ENCODE measurements around the gene EFCAB11. TPM values are rescaled to one million over a fixed set of nuclear protein-coding genes. Genes with fewer than 3 reads are reported as not detected.
A peak's percentile ranks its signal among the peaks of the same experiment; 100 is the strongest.

Gene EFCAB11
- total and polyA plus RNA-seq, 2 experiments from 2014 or later = 7.7 to 24.6 TPM

DNA sequence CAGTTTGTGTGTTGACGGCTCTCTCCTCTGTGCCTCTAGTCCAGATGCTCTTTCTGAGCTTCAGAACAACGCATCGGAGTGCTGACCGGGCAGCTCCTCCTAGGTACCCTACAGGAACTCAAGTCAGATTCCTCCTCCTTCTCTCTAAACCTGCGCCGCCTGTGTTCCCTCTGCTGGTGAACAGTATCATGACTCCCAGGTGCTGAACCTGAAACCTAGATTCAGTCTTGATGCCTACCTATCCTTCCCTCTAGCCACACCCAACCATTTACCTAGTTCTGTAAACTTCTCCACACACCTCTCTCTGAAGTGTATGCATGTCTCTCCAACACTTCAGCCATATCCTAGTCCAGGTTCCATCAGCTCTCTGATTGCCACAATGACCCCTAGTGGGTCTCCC, 112.7 kb downstream of the EFCAB11 start:
- no peaks in the 10 kb centered on the region for H3K9me2 ChIP-seq (ENCODE audit: insufficient read depth)
- no peak overlapping the region for H2AFZ ChIP-seq
- H3K27ac ChIP-seq (ENCODE audit: low read depth) = no peak overlapping the region
- H3K4me1 ChIP-seq (ENCODE audit: insufficient read depth) = no peaks in the 10 kb centered on the region
- TF ChIP-seq NANOG (IDR thresholded peaks at IDR 0.05; ENCODE audit: borderline replicate concordance) = no peak
- TF ChIP-seq, protein P1, sequence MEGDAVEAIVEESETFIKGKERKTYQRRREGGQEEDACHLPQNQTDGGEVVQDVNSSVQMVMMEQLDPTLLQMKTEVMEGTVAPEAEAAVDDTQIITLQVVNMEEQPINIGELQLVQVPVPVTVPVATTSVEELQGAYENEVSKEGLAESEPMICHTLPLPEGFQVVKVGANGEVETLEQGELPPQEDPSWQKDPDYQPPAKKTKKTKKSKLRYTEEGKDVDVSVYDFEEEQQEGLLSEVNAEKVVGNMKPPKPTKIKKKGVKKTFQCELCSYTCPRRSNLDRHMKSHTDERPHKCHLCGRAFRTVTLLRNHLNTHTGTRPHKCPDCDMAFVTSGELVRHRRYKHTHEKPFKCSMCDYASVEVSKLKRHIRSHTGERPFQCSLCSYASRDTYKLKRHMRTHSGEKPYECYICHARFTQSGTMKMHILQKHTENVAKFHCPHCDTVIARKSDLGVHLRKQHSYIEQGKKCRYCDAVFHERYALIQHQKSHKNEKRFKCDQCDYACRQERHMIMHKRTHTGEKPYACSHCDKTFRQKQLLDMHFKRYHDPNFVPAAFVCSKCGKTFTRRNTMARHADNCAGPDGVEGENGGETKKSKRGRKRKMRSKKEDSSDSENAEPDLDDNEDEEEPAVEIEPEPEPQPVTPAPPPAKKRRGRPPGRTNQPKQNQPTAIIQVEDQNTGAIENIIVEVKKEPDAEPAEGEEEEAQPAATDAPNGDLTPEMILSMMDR (conservative IDR thresholded peaks at IDR 0.05; ENCODE audit: low read depth in 2 of 2) = peak; percentile 55 to 56
- ATAC-seq (peak; percentile 92), DNase-seq (ENCODE audit: low spot score) (peak; percentile 72)
- Mint-ChIP-seq H3K4me3 (no peak overlapping the region), H3K9me3 (peaks cover 9% of the 10 kb centered on the region; the same call in 2 of the 3 replicates), H3K27ac (no peak overlapping the region), H3K27me3 (ENCODE audit: insufficient read depth, low read depth, poor library complexity) (peaks cover 6% of the 10 kb centered on the region), H3K36me3 (ENCODE audit: low read depth) (peaks cover 13% of the 10 kb centered on the region; the same call in 2 of the 3 replicates), H3K4me1 (peaks cover 9% of the 10 kb centered on the region; the same call in 2 of the 3 replicates)
- H4K20me1 ChIP-seq (replicated peaks; ENCODE audit: insufficient read depth) = no peaks in the 10 kb centered on the region
- H3K27me3 ChIP-seq (ENCODE audit: insufficient read depth) = no peaks in the 10 kb centered on the region
- H3K79me2 ChIP-seq (replicated peaks; ENCODE audit: insufficient read depth) = no peaks in the 10 kb centered on the region
- no peaks in the 10 kb centered on the region for H3F3A ChIP-seq (replicated peaks; ENCODE audit: low read depth)
- H3K4me3 ChIP-seq = no peak overlapping the region
- no peaks in the 10 kb centered on the region for H3K36me3 ChIP-seq (ENCODE audit: insufficient read depth)
- H3K4me2 ChIP-seq = no peak overlapping the region

DNA sequence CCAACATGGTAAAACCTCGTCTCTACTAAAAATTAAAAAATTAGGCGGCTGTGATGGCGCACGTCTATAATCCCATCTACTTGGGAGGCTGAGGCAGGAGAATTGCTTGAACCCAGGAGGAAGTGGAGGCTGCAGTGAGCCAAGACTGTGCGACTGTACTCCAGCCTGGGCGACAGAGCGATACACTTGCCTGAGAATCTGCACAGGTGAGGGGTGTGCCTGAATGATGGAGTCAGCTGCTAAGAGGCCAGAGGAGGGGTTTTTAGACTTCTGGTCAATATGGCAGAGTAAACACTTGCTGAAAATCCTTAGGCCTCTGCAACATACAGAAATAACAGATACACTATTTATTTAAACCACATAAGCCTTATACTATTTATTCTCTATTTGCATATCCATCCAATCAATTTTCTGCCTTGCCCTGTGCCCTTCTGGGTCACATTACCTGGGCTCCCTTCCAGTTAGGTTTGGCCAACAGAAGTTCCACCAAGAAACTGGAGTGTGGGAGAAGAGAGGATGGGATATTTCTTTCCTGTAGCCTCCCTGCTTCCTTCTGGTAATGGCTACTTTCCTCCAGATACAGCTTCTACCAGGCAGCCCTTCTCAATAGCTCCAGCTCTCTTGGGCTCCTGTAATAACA, 117.6 kb downstream of the EFCAB11 start:
- peaks cover 17% of the 10 kb centered on the region for H3K4me1 Mint-ChIP-seq
- H3K36me3 ChIP-seq (ENCODE audit: insufficient read depth) = no peaks in the 10 kb centered on the region
- no peaks in the 10 kb centered on the region for H3F3A ChIP-seq (replicated peaks; ENCODE audit: low read depth)
- no peaks in the 10 kb centered on the region for H4K20me1 ChIP-seq (replicated peaks; ENCODE audit: insufficient read depth)
- H3K36me3 Mint-ChIP-seq (ENCODE audit: low read depth) = peaks cover 13% of the 10 kb centered on the region; the same call in 2 of the 3 replicates
- ATAC-seq (no peak), DNase-seq (ENCODE audit: low spot score) (no peak)
- H3K27me3 Mint-ChIP-seq (ENCODE audit: insufficient read depth, low read depth, poor library complexity) = peaks cover 5% of the 10 kb centered on the region
- no peaks in the 10 kb centered on the region for H3K27me3 ChIP-seq (ENCODE audit: insufficient read depth)
- H3K9me3 Mint-ChIP-seq = peaks cover 9% of the 10 kb centered on the region; the same call in 2 of the 3 replicates
- peaks cover 10% of the 10 kb centered on the region for H3K4me1 ChIP-seq (ENCODE audit: insufficient read depth)
- no peak overlapping the region for H3K4me2 ChIP-seq
- H3K79me2 ChIP-seq (replicated peaks; ENCODE audit: insufficient read depth) = no peaks in the 10 kb centered on the region
- H3K4me3 Mint-ChIP-seq = no peak overlapping the region
- H3K9me2 ChIP-seq (ENCODE audit: insufficient read depth) = no peaks in the 10 kb centered on the region
- no peak overlapping the region for H3K27ac Mint-ChIP-seq
- H3K27ac ChIP-seq (ENCODE audit: low read depth) = no peak overlapping the region
- H2AFZ ChIP-seq = no peak overlapping the region
- no peak overlapping the region for H3K4me3 ChIP-seq
- TF ChIP-seq NANOG (IDR thresholded peaks at IDR 0.05; ENCODE audit: borderline replicate concordance) = no peak
- TF ChIP-seq, protein P1 (conservative IDR thresholded peaks at IDR 0.05; ENCODE audit: low read depth in 2 of 2) = no peak
- no peak for TF ChIP-seq EZH2 (IDR thresholded peaks at IDR 0.05; ENCODE audit: low read depth, unreplicated experiment)
- TF ChIP-seq, protein P2, sequence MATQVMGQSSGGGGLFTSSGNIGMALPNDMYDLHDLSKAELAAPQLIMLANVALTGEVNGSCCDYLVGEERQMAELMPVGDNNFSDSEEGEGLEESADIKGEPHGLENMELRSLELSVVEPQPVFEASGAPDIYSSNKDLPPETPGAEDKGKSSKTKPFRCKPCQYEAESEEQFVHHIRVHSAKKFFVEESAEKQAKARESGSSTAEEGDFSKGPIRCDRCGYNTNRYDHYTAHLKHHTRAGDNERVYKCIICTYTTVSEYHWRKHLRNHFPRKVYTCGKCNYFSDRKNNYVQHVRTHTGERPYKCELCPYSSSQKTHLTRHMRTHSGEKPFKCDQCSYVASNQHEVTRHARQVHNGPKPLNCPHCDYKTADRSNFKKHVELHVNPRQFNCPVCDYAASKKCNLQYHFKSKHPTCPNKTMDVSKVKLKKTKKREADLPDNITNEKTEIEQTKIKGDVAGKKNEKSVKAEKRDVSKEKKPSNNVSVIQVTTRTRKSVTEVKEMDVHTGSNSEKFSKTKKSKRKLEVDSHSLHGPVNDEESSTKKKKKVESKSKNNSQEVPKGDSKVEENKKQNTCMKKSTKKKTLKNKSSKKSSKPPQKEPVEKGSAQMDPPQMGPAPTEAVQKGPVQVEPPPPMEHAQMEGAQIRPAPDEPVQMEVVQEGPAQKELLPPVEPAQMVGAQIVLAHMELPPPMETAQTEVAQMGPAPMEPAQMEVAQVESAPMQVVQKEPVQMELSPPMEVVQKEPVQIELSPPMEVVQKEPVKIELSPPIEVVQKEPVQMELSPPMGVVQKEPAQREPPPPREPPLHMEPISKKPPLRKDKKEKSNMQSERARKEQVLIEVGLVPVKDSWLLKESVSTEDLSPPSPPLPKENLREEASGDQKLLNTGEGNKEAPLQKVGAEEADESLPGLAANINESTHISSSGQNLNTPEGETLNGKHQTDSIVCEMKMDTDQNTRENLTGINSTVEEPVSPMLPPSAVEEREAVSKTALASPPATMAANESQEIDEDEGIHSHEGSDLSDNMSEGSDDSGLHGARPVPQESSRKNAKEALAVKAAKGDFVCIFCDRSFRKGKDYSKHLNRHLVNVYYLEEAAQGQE (IDR thresholded peaks at IDR 0.05; ENCODE audit: unreplicated experiment) = no peak
- TF ChIP-seq ZNF114 (CRISPR knock-in tag; IDR thresholded peaks at IDR 0.05) = no peak
- TF ChIP-seq ETS1 (IDR thresholded peaks at IDR 0.05) = no peak

All from GM23338 (cell line).